AML-193 (cell line): ENCODE measurements around the gene MRNIP.

ENCODE experiments used
- DNase-seq, 2 experiments: peaks; one replicate each; lab custom pipeline; 2025; lab: John Stamatoyannopoulos, UW

Gene MRNIP

GRCh38 chr5:179858586-179859427 lies at the start of gene MRNIP:
Gene MRNIP (minus strand): TSS chr5:179858817. CDS start chr5:179858796, 21 bp downstream.
- DNase-seq: peak; percentile 93 to 94

DNA sequence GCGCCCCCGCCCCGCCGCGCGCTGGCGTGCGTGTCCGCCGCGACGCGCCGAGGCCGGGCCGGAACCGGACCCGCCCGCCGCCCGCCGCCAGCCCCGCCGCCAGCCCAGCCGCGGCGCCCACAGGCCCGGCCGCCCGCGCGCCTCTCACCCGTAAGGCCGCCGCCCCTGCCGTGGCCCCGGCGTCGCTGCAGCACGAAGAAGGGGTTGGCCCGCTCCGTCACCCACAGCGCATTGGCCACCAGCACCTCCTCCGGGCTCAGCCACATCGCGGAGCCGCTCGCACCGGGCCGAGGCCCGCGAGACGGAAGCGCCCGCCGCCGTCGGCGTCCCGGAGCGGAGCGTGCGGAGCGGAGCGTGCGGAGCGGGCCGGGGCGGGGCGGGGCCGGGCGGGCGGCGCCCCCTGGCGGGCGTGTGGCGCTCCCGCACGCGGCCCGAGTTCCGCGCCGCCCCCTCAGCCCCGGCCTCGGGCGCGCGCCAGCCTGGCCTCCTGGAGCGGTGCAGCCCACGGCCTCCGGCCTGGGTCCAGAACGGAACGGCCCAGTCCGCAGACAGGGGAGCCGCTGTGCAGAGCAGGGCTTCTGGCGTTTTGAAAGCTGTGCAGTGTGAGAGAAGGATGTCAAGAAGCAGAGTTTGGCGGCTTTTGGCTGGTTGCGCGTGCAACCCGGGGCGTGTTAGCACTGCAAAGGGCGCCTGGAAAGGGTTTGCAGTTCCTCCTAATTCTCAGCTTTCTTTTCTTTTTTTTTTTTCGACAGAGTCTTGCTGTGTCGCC lies 49.1 kb upstream of the MRNIP start, which contains the start of gene TBC1D9B:
TSS of gene TBC1D9B (minus strand) at position 342 of the 769 bp plus-strand sequence. CDS start at position 266, 76 bp downstream.
- DNase-seq: peak; percentile 57 to 60

DNA sequence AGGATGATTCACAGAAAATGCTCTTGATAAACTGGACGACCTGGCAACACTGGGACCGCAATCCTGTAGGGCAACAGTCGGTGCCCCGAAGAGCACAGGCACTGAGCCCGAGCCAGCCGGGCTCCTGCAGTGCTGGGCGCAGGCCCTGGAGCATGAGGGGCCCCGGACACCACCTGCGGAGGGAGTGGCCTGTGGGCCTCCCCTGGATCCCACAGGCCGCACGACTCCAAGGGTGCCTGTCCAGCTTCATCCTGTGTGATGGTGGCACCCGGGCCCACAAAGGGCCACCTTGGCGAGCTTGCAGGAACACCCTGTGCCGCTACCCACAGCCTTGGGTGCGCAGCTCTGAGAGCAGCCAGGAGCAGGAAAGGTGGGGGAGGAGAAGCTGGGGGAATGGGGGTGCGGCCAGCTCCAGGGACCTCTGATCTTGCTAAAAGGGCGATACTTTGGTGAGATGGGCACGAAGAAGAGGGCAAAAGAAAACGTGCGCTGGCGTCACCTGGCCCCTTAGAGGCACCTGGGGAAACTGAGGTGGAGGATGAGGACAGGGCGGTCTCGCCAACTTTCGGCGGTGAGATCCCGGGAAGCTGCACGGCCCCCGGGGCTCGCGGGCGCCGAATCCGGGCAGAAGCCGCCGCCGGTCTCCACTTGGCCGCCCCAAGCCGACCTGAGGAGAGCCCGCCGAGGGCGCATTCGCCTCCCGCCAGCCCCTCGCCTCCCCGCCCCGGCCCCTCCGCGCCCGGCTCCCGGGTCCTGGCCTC lies 48.4 kb upstream of the MRNIP start:
- peak; percentile 5 to 10 for DNase-seq

- DNase-seq: no peak
Measured at GRCh38 chr5:179906294-179906794, 47.7 kb upstream of the MRNIP start.

DNA sequence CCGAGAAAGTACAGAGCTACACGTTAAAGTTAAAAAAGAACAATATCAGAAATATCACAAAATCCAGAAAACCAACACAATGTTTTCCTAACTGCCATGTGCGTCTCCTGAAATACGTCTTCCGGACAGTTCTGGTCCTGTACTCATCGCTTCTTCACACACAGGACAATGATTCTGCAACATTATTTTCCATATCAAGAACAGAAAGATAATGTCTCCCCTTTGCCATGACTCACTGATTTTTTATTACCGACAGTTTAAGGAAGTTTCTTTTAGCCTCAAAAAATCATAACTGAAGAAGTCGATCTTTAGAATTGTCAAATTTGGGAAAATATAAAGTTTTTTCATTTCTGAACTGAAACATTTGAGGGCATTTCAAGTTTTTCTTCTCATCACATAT lies 46.5 kb upstream of the MRNIP start:
- peak; percentile 6 to 20 for DNase-seq

DNA sequence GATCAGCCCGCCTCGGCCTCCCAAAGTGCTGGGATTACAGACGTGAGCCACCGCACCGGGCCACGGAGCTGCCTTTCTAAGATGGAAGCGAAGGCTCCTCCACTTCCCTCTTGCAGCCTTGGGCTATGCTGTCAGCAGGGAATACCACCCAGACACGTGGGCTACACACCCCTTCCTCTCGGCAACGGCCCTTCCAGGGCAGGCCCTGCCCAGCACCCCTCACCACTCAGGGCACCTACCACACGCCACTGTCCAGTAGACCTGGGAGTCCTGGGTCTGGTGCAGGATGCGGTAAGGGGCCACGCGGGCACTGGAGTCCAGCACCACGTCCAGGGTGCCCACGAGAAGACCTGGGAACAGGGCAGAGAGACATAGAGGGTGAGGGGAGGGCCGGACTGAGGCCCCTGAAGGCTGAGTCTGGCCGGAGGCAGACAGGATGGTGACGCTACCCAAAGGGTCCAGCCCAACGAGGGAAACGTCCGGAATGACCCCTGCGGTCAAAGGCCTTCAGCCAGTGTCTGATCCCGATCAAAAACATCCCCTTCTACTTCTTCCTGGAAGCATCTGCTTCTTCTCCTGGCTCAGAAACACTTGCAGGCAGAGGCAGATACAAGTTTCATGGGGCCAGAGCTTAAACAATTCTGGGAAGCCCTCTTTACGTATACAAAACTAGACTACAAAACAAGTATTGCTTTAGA lies 46.0 kb upstream of the MRNIP start:
- DNase-seq: no peak

DNA sequence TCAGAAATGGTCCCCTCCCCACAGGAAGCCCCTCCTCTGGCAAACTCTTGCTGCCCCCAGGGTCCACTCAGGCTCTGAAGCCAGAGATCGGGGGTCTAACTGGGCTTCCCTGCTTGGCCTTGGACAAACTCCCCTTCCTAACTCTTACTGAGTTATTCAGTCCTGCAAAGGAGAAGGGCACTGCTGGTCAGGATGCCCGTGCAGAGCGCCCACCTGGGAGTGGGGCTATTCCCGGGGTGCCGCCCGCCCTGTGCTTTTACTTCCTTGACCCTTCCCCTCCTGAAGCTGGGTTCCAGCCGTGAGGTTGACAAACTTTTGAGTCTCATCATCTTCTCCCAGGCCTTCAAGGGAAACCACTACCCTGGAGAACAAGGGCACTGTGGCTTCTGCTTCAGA lies 44.1 kb upstream of the MRNIP start:
- DNase-seq: no peak

DNA sequence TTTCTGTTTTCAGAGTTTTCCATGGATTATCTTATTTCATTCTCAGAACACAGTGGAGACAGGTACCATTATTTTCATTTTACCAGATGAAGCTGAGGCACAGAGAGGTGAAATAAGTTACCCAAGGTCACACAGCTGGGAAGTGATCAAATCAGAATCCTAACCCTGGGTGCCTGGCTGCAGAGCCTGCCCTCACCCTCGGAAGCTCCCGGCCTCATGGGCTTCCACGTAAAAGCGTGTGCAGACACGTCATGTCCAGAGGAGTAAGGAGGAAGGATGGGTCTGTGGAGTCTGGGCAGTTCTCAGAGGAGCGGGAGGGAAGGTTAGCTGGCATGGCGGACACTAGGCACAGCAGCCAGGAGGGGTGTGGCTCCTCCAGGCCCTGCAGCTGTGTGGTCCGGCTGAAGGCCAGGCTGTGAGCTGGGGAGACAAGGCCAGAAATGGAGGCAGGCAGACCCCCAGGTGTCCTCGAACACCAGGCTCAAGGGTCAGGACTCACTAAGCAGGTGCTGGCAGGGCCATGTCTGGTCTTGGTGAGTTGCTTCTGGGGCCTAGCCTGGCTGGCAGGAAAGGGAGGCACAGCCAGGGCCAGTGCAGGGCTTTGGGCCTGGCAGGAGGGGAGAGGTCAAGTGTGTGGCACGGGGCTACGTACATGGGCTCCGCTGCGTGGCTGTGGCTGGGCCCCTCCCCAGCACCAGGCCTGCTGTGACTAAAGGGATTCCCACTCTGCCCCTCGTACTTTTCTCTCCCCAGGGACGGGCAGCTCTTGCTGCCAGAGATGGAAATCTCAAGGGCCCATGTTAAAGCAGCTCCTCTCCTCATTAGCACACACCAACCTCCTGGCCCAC lies 43.5 kb upstream of the MRNIP start:
- DNase-seq: no peak

- DNase-seq: no peak
Measured at GRCh38 chr5:179901462-179901861, 42.8 kb upstream of the MRNIP start.

GRCh38 chr5:179900711-179901110 lies 42.1 kb upstream of the MRNIP start:
- no peak for DNase-seq

GRCh38 chr5:179900206-179900605 lies 41.6 kb upstream of the MRNIP start:
- no peak for DNase-seq

- no peak for DNase-seq
Measured at GRCh38 chr5:179895861-179896260, 37.2 kb upstream of the MRNIP start.

DNA sequence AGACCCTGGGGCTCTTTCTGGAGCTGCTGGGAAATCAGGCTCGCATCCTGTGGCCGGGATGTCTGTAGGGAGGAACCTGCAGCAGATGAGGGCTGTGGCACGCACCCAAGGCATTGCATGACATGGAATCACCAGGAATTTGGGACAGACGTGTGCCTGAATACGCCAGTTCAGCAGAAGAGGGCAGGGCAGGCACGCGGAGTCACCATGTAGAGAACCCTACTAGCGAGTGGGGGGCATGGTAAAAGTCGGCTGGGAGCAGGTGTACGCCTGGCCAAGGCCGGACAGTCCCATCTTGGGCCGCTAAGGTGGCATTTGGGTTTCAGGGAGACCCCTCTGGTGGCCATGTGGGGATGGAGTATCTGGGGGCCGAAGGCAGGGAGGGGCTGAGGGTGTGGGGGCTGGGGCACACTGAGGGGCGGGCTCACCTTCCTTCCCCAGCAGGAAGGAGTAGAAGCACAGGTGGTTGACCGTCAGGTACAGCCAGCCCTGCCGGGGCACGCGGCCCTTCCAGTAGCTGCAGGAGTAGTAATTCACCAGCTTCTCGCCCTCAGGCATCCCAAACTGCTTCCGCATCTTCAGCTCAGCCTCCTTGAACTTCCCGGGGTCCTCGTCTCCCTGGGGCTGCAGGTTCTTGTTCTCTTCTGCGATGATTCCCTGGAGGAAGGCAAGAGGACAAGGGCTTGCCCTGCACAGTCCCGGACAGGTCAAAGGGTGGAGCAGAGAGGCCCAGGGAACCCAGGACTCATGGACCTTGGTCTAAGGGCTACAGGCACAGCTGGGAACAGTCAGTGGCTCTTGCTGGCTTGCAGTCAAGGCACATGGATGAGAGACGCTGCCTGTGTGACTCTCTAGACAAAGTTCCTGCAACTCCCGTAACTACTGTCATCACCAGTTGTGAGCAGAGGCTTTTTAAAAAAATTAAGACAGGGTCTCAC lies 35.6 kb upstream of the MRNIP start:
- DNase-seq: no peak

GRCh38 chr5:179893076-179893957 lies 34.7 kb upstream of the MRNIP start:
- no peak for DNase-seq

- no peak for DNase-seq
Measured at GRCh38 chr5:179892255-179892654, 33.6 kb upstream of the MRNIP start.

GRCh38 chr5:179890751-179891682 lies 32.4 kb upstream of the MRNIP start:
- no peak for DNase-seq

- DNase-seq: no peak
Measured at GRCh38 chr5:179889885-179890284, 31.3 kb upstream of the MRNIP start.
